Mucosa of descending colon (tissue), 3 donors: ENCODE data around the gene KCNAB3. TPM values are rescaled to one million over a fixed set of nuclear protein-coding genes. Genes with fewer than 3 reads are reported as not detected.

ENCODE experiments used
- ATAC-seq: fragments of 200-7000 bp; cut with Tn5 transposase; one replicate; pipeline ENCODE4 v1.9.1; 2020; ENCODE audit warnings: mild to moderate bottlenecking, moderate library complexity
- DNase-seq, 3 donors: peaks; one replicate each; pipeline ENCODE4 v3.0.0-alpha.2; 2020
- H3K36me3 ChIP-seq: fragments of 200-600 bp; one replicate; pipeline ENCODE4 v1.8.0; 2021; ENCODE audit warnings: low read depth, mild to moderate bottlenecking
- H3K4me1 ChIP-seq: fragments of 200-600 bp; one replicate; pipeline ENCODE4 v1.8.0; 2021; ENCODE audit warnings: low read depth, mild to moderate bottlenecking
- H3K4me3 ChIP-seq: fragments of 200-600 bp; one replicate; pipeline ENCODE4 v1.8.0; 2021; ENCODE audit warnings: mild to moderate bottlenecking
- H3K9me3 ChIP-seq: fragments of 200-600 bp; one replicate; pipeline ENCODE4 v1.8.0; 2021; ENCODE audit warnings: mild to moderate bottlenecking
- CTCF ChIP-seq: fragments of 200-600 bp; IDR thresholded peaks from one replicate; pipeline ENCODE4 v1.8.0; 2022; ENCODE audit warnings: antibody characterized with exemption, mild to moderate bottlenecking
- intact Hi-C, 2 donors: fragments of 100-400 bp; cut with DNase I in 1 of 2; cut with micrococcal nuclease in 1 of 2; formaldehyde crosslinking; loops; one replicate each; pipeline versions ENCODE4 v1.11.0 to v1.11.1; 2022; cut with DNase I, micrococcal nuclease
- long read RNA-seq, 2 donors: library from polyadenylated mRNA; unstranded; transcript quantifications; one replicate each; pipeline ENCODE4 v2.0.0, GENCODE V29; 2019 to 2021
- total RNA-seq, 3 donors: library from RNA; stranded (reverse); fragmentation: NEBNext Ultra II Directional in 2 of 3; extraction: Animal tissue kit (Norgen Biotek cat#: 25700) in 2 of 3; gene quantifications; one replicate each; pipeline versions ENCODE4 v1.2.1 to v1.2.4, GENCODE V29; 2021 to 2023
- donor health status: DM: no; HTN: no; CAD: no; lungs with moderate emphysema.
- donor health status: DM: no; HTN: no; CAD: no.
- donor health status: DM: no; HTN: yes; CAD: no.

The KCNAB3 gene
- total RNA-seq, result 1 to 10 TPM; 3.3 to 5.5 (median 3.9) TPM
- long read RNA-seq, donor 1, partial matches to known transcripts, result 1 of 1 reads
- long read RNA-seq, donor 1, other reads (novel, unspliced or antisense), result 0 of 1 reads
- long read RNA-seq, donor 2, partial matches to known transcripts, result 0 of 1 reads
- long read RNA-seq, donor 2, other reads (novel, unspliced or antisense), result 1 of 1 reads

DNA sequence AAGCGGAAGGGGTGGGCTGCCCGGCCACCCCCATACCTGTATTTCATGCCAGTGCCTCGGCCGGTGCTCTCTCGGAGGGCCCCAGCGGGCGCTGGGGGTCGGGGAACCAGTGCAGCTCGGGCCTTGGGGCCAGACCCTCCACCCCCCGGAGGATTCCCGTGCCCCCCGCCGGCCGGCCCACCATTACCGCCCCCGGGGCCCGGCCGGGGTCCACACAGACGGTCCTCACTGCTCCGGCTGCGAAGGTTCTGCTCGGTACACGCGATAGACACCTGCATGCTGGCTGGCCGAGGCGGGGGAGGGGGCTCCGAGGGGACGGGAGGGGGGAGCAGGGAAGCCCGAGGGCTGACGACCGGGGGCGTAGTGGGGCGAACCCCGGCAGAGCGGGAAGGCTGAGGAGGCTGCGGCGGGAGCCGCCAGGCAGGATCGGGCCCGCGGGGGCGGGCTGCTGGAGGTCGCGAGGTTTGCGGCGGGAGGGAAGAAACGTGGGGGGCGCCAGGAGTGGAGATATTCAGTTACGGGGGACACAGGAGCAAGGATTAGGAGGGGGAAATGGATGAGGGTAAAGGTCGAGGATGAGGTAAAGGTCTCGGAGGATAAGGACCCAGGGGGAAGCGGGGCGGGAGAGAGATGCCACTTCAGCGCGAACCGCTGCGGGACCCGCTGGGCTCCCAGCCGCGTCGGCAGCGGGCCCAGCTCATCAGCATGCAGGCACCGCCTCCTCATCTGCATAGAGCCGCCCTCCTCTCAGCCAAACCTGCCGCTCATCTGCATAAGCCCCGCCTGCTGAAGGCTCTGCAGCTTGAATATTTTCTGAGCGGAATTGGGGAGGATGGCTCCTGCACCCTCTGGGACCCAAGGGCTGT, at the start of gene KCNAB3:
Gene KCNAB3, minus strand, starts transcription at position 699 of the 866 bp plus-strand sequence. Its CDS starts 421 bp downstream, at position 278.
- ATAC-seq (no peak), DNase-seq (peak; percentile 45 to 62 (median 52))
- no peak for TF ChIP-seq CTCF
- Histone ChIP-seq H3K36me3 (peaks cover 4% of the 10 kb centered on the region), H3K4me3 (no peak within 1 kb of the TSS), H3K9me3 (no peaks in the 10 kb centered on the region), H3K4me1 (peaks cover 15% of the 10 kb centered on the region)
- intact Hi-C loops, result no loop called here

- Histone ChIP-seq H3K36me3 (no peaks in the 10 kb centered on the region), H3K9me3 (peaks cover 22% of the 10 kb centered on the region), H3K4me1 (peaks cover 6% of the 10 kb centered on the region), H3K4me3 (no peak overlapping the region)
- TF ChIP-seq CTCF, result no peak
- ATAC-seq (no peak), DNase-seq (no peak)
- intact Hi-C loops, result no loop called here
Observed at GRCh38 chr17:7977805-7978204, 48.1 kb upstream of the KCNAB3 start.

DNA sequence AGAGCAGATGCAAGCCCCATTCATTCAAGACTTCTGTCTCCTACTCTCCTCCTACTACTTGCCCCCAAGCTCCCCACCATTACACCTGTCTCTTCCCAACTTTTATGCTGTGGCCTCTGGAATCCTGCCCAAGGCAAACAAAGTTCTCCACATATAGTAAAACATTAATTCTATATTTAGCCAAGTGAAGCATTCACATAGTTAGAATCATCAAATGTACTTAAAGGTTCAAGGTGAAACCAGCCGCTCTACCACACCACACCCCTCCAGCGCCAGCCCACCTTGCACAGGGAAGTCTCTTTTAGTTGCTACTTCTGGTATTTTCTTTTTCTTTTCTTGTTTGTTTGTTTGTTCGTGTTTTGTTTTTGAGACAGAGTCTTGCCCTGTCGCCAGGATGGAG, 47.4 kb upstream of the KCNAB3 start:
- Histone ChIP-seq H3K36me3 (no peaks in the 10 kb centered on the region), H3K4me1 (peaks cover 6% of the 10 kb centered on the region), H3K9me3 (peaks cover 22% of the 10 kb centered on the region), H3K4me3 (no peak overlapping the region)
- intact Hi-C loops, result no loop called here
- TF ChIP-seq CTCF, result no peak
- peak in 2 of 3 donors; percentile 50 to 51 for DNase-seq
- ATAC-seq, result peak; percentile 77

DNA sequence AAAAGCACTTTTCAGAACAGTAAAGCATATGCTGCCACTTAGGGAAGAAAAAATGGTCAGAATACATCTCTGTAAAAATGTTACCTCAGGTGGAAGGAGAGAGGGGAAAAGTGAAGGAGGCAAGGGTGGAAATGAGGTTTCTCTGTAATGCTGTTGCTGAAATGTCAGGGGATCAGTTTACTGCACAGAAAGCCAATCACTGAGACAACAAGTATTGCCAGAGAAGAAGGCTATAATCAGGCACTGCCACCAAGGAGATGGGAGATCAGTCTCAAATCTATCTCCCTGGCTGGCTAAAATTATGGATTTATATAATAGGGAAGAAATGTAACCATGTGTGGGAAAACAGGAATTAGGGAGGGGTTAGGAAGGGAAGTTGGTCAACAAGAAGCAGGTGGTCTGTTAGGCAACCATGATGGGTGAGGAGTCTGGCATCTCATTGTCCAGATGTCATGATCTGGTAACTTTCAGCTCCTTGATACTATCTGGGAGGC, 45.0 kb upstream of the KCNAB3 start:
- peaks cover 22% of the 10 kb centered on the region for H3K9me3 ChIP-seq
- ATAC-seq (no peak), DNase-seq (no peak)
- no peak for TF ChIP-seq CTCF
- no peak overlapping the region for H3K4me3 ChIP-seq
- intact Hi-C loops, result no loop called here
- peaks cover 6% of the 10 kb centered on the region for H3K4me1 ChIP-seq
- no peaks in the 10 kb centered on the region for H3K36me3 ChIP-seq

DNA sequence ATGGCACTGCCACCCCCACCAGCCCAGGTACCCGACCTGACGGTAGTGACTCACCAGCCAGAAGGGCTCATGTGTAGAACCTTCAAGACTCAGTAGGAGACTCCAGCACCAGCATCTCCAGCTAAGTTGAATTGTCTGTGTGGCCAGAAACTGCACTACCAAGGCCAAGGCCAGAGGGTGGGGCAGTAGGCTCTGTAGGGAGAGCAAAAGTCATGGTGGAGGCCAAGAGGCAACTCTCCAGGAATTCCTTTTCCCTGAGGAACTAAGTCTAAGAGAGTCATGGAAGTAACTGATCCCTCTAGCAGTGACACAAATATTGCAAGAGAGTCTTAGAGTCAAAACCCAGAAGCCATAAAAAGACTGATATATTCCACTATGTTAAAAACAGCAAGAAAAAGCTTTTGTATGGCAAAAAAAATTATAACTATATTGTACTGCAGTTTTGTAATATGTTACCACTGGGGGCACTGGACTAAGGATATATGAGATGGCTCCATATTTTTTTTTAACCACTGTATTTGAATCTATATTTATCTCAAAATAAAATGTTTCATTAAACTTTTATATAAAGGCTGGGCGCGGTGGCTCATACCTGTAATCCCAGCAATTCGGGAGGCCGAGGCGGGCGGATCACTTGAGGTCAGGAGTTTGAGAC, 42.6 kb upstream of the KCNAB3 start:
- TF ChIP-seq CTCF, result no peak
- intact Hi-C loops, result no loop called here
- peaks cover 22% of the 10 kb centered on the region for H3K9me3 ChIP-seq
- peaks cover 6% of the 10 kb centered on the region for H3K4me1 ChIP-seq
- H3K4me3 ChIP-seq, result no peak overlapping the region
- DNase-seq (no peak), ATAC-seq (no peak)
- H3K36me3 ChIP-seq, result no peaks in the 10 kb centered on the region
